HG02852 (cell line): ENCODE data around the gene ABTB2.
"Not testable (repeated sequence)": the region's sequence is repeated elsewhere in the genome, so short reads cannot be mapped to it uniquely, and the experiment has no call there.

Experiments
- ATAC-seq: cut with Tn5 transposase; IDR thresholded peaks from one replicate; pipeline ENCODE4 v1.9.1; 2021; ENCODE audit warnings: mild to moderate bottlenecking, moderate library complexity; ENCODE audit not compliant: unreplicated experiment

The ABTB2 gene

GRCh38 chr11:34218756-34219155 lies 139.1 kb downstream of the ABTB2 start:
- not testable (repeated sequence) for ATAC-seq

GRCh38 chr11:34218067-34218466 lies 139.7 kb downstream of the ABTB2 start:
- ATAC-seq = no peak

GRCh38 chr11:34216706-34217105 lies 141.1 kb downstream of the ABTB2 start:
- no peak for ATAC-seq

- no peak for ATAC-seq
Observed at GRCh38 chr11:34215806-34216453, 141.9 kb downstream of the ABTB2 start.

- no peak for ATAC-seq
Observed at GRCh38 chr11:34214961-34215805, 142.6 kb downstream of the ABTB2 start.

GRCh38 chr11:34213366-34213765 lies 144.4 kb downstream of the ABTB2 start:
- ATAC-seq = no peak

GRCh38 chr11:34212566-34212965 lies 145.2 kb downstream of the ABTB2 start:
- no peak for ATAC-seq

GRCh38 chr11:34209809-34210208 lies 148.0 kb downstream of the ABTB2 start:
- ATAC-seq = no peak

GRCh38 chr11:34208266-34209135 lies 149.3 kb downstream of the ABTB2 start:
- ATAC-seq = no peak

- no peak for ATAC-seq
Observed at GRCh38 chr11:34207487-34208180, 150.2 kb downstream of the ABTB2 start.

GRCh38 chr11:34206407-34207300 lies 151.2 kb downstream of the ABTB2 start:
- no peak for ATAC-seq

GRCh38 chr11:34205326-34206035 lies 152.3 kb downstream of the ABTB2 start:
- no peak for ATAC-seq

- ATAC-seq = no peak
Observed at GRCh38 chr11:34204396-34205279, 153.2 kb downstream of the ABTB2 start.

GRCh38 chr11:34203377-34203871 lies 154.4 kb downstream of the ABTB2 start:
- no peak for ATAC-seq

- ATAC-seq = no peak
Observed at GRCh38 chr11:34201129-34201528, 156.7 kb downstream of the ABTB2 start.

GRCh38 chr11:34199525-34199924 lies 158.3 kb downstream of the ABTB2 start:
- no peak for ATAC-seq

- no peak for ATAC-seq
Observed at GRCh38 chr11:34198523-34198922, 159.3 kb downstream of the ABTB2 start.

GRCh38 chr11:34197256-34197655 lies 160.6 kb downstream of the ABTB2 start:
- ATAC-seq = no peak
